ENCODE results near the gene PCP4L1. TPM values are rescaled to one million over a fixed set of nuclear protein-coding genes. Genes with fewer than 3 reads are reported as not detected.

The PCP4L1 gene
- total RNA-seq, 1 donor from 2014 or later: not detected

- TF ChIP-seq, protein P1, sequence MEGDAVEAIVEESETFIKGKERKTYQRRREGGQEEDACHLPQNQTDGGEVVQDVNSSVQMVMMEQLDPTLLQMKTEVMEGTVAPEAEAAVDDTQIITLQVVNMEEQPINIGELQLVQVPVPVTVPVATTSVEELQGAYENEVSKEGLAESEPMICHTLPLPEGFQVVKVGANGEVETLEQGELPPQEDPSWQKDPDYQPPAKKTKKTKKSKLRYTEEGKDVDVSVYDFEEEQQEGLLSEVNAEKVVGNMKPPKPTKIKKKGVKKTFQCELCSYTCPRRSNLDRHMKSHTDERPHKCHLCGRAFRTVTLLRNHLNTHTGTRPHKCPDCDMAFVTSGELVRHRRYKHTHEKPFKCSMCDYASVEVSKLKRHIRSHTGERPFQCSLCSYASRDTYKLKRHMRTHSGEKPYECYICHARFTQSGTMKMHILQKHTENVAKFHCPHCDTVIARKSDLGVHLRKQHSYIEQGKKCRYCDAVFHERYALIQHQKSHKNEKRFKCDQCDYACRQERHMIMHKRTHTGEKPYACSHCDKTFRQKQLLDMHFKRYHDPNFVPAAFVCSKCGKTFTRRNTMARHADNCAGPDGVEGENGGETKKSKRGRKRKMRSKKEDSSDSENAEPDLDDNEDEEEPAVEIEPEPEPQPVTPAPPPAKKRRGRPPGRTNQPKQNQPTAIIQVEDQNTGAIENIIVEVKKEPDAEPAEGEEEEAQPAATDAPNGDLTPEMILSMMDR (IDR thresholded peaks at IDR 0.05; ENCODE audit: borderline replicate concordance): no peak
- Histone ChIP-seq H3K36me3 (peaks cover 23% of the 10 kb centered on the region), H3K27me3 (ENCODE audit: low read depth) (no peaks in the 10 kb centered on the region), H3K4me3 (no peak overlapping the region), H3K27ac (replicated peaks) (no peak overlapping the region), H3K4me1 (peaks cover 21% of the 10 kb centered on the region), H3K9me3 (replicated peaks) (no peaks in the 10 kb centered on the region)
- intact Hi-C loops (cut with micrococcal nuclease): no loop called here
- no peak for DNase-seq
Measured at GRCh38 chr1:161230762-161231161, 27.8 kb upstream of the PCP4L1 start.

DNA sequence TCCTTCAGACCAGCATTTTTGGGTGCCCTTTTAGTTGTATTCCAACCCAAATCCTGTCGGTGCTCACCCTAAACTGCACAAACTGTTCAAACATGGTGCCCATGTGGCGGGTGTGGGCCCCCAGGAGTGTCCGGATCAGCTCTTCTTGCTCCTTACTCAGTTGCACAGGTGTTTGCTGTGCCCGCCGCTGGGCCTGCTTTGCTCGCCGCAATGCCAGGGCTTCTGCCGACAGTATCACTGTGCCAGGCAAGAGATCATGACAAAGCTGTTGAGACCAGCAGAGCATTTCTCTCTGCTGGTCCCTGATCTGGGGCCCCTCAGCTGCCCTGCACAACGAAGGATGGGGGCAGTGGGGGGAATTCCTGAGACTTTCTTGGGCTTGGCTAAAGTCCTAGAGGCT lies 25.4 kb upstream of the PCP4L1 start:
- H3K27ac ChIP-seq (replicated peaks): no peak overlapping the region
- TF ChIP-seq, protein P1 (IDR thresholded peaks at IDR 0.05; ENCODE audit: borderline replicate concordance): no peak
- no peaks in the 10 kb centered on the region for H3K27me3 ChIP-seq (ENCODE audit: low read depth)
- no peaks in the 10 kb centered on the region for H3K9me3 ChIP-seq (replicated peaks)
- H3K36me3 ChIP-seq: peaks cover 23% of the 10 kb centered on the region
- intact Hi-C loops (cut with micrococcal nuclease): no loop called here
- no peaks in the 10 kb centered on the region for H3K4me1 ChIP-seq
- no peak for DNase-seq
- H3K4me3 ChIP-seq: no peak overlapping the region

DNA sequence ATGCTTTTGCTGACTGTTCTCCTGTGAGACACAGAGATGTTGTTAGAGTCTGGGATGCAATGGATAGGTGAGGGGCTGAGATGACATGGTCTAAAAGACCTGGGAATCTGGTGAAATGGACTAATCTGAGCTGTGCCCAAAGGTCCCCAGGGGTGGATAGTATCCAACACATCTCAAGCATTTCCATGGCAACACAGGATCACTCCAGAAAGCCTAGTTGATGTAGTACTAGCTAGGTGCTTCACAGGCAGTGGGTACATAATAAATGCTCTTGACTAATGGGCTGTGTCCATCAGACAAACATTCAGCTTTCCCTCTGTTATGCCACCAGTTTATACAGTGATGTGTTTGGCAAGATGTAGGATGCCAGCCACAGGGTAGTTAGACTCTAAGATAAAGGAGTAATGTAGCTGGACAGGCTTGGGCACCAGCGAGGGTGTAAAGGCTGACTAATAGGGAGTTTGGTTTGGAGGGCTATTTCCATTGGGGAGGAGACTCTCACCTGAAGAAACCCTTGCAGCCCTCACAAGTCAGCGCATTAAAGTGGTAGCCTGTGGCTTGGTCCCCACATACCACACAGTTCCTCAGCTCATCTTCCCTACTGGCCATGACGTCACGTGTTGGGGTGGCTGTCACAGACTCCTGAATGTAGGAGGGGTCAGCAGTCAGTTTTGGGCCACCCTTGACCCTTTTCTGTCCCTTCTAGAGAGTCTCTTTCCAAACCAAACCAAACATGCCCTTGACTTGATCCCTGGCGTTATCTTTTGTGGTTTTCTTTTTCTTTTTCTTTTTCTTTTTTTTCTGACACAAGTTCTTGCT lies 22.4 kb upstream of the PCP4L1 start:
- Histone ChIP-seq H3K4me3 (no peak overlapping the region), H3K4me1 (no peaks in the 10 kb centered on the region), H3K27ac (replicated peaks) (no peak overlapping the region), H3K9me3 (replicated peaks) (no peaks in the 10 kb centered on the region), H3K36me3 (no peaks in the 10 kb centered on the region), H3K27me3 (ENCODE audit: low read depth) (no peaks in the 10 kb centered on the region)
- no peak for DNase-seq
- intact Hi-C loops (cut with micrococcal nuclease): no loop called here
- TF ChIP-seq, protein P1 (IDR thresholded peaks at IDR 0.05; ENCODE audit: borderline replicate concordance): no peak

DNA sequence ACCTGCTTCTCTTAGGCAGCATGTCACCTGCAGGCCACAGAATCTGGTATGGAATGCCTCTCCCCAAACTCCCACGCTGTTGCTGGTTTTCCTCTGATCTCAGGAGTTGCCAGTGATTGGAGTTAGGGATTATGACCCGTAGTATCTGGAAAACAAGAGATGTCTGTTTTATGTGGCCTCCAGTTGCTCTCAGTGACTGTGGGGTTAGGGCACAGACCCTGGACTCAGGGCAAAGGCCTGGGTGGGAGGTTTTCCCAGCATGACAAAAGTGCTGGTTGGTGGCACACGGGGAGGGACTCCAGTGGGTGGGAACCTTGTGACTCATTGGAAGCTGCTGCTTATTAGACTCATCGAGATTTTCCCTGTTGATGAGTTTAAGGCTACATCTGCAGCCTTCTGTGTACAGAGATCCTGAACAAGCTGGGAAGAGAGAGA lies 20.5 kb upstream of the PCP4L1 start, which contains the start of gene NR1I3:
TSS of gene NR1I3 (minus strand) at position 165 of the 435 bp plus-strand sequence. CDS start 1,638 bp downstream, outside the sequence.
- intact Hi-C loops (cut with micrococcal nuclease): no loop called here
- Histone ChIP-seq H3K36me3 (no peaks in the 10 kb centered on the region), H3K4me3 (no peak within 1 kb of the TSS), H3K9me3 (replicated peaks) (no peaks in the 10 kb centered on the region), H3K27ac (replicated peaks) (no peak within 1 kb of the TSS), H3K4me1 (no peaks in the 10 kb centered on the region), H3K27me3 (ENCODE audit: low read depth) (no peaks in the 10 kb centered on the region)
- TF ChIP-seq, protein P1 (IDR thresholded peaks at IDR 0.05; ENCODE audit: borderline replicate concordance): no peak
- DNase-seq: no peak

- Histone ChIP-seq H3K27ac (replicated peaks) (no peak overlapping the region), H3K4me1 (no peaks in the 10 kb centered on the region), H3K36me3 (no peaks in the 10 kb centered on the region), H3K9me3 (replicated peaks) (no peaks in the 10 kb centered on the region), H3K4me3 (no peak overlapping the region), H3K27me3 (ENCODE audit: low read depth) (no peaks in the 10 kb centered on the region)
- TF ChIP-seq, protein P1 (IDR thresholded peaks at IDR 0.05; ENCODE audit: borderline replicate concordance): no peak
- DNase-seq: no peak
- intact Hi-C loops (cut with micrococcal nuclease): no loop called here
Measured at GRCh38 chr1:161241682-161242081, 16.9 kb upstream of the PCP4L1 start.

All from left ventricle myocardium inferior (tissue), 1 donor.